Heart right ventricle (tissue), 16 donors: ENCODE measurements around the gene SRD5A3. TPM values are rescaled to one million over a fixed set of nuclear protein-coding genes. Genes with fewer than 3 reads are reported as not detected.
A peak's percentile ranks its signal among the peaks of the same experiment; 100 is the strongest.

Experiments used
- ATAC-seq, 8 donors: fragments of 200-7000 bp; cut with Tn5 transposase; one replicate each; pipeline ENCODE4 v1.9.1; 2020; ENCODE audit warnings: mild to moderate bottlenecking in 8 of 8, moderate library complexity in 8 of 8, moderate number of reproducible peaks in 1 of 8
- DNase-seq, 2 donors: peaks; one replicate each; pipeline ENCODE4 v3.0.0-alpha.2; 2020
- H3K27ac ChIP-seq, 10 donors: fragments of 200-600 bp; sonication (generic) in 2 of 10; one replicate each; pipeline versions ENCODE4 v1.5.0 to v1.8.0; 2020 to 2022; ENCODE audit warnings: mild to moderate bottlenecking in 3 of 10
- H3K27me3 ChIP-seq, 7 donors: fragments of 200-600 bp; one replicate each; pipeline ENCODE4 v1.8.0; 2021 to 2022; ENCODE audit warnings: mild to moderate bottlenecking in 2 of 7
- H3K36me3 ChIP-seq, 9 donors: fragments of 200-600 bp; sonication (generic) in 1 of 9; one replicate each; pipeline versions ENCODE4 v1.5.0 to v1.8.0; 2020 to 2022; ENCODE audit warnings: mild to moderate bottlenecking in 2 of 9
- H3K4me1 ChIP-seq, 9 donors: fragments of 200-600 bp; sonication (generic) in 1 of 9; one replicate each; pipeline versions ENCODE4 v1.5.0 to v1.8.0; 2020 to 2022; ENCODE audit warnings: mild to moderate bottlenecking in 4 of 9
- H3K4me3 ChIP-seq, 10 donors: fragments of 200-600 bp; sonication (generic) in 2 of 10; one replicate each; pipeline versions ENCODE4 v1.5.0 to v1.8.0; 2020 to 2022; ENCODE audit warnings: mild to moderate bottlenecking in 7 of 10, moderate library complexity in 2 of 10
- H3K9me3 ChIP-seq, 11 donors: fragments of 200-600 bp in 10 of 11; sonication (generic) in 2 of 11; one replicate each; pipeline versions ENCODE4 v1.5.0 to v1.8.0; 2013 to 2022; ENCODE audit warnings: mild to moderate bottlenecking in 2 of 11, control low read depth in 1 of 11, moderate library complexity in 1 of 11
- CTCF ChIP-seq, 9 donors: fragments of 200-600 bp; sonication (generic) in 2 of 9; IDR thresholded peaks; one replicate each; pipeline versions ENCODE4 v1.5.0 to v1.8.0; 2021 to 2022; ENCODE audit warnings: antibody characterized with exemption in 9 of 9, mild to moderate bottlenecking in 5 of 9, moderate library complexity in 1 of 9
- WGBS, 2 donors: extraction: QIAGEN DNeasy Blood & Tissue Kit; methylation state at CpG; one replicate each; pipeline ENCODE4 v1.1.7; 2013; ENCODE audit warnings: inconsistent platforms in 1 of 2; 5-methylcytosine and 5-hydroxymethylcytosine counted together
- intact Hi-C, 10 donors: fragments of 100-400 bp; cut with DNase I; formaldehyde crosslinking; loops; one replicate each; pipeline versions ENCODE4 v1.11.1 to v1.14.2; 2022
- long read RNA-seq, 3 donors: library from polyadenylated mRNA; unstranded; transcript quantifications; one replicate each; pipeline ENCODE4 v2.0.0, GENCODE V29; 2020 to 2021
- polyA plus RNA-seq, 2 donors: library from polyadenylated mRNA; stranded (reverse); fragments of 200-250 nt; gene quantifications; one replicate each; pipeline ENCODE4 v1.2.3, GENCODE V29; 2013
- total RNA-seq, 10 donors: library from RNA; stranded (reverse); fragmentation: NEBNext Ultra II Directional in 3 of 10; extraction: Animal tissue kit (Norgen Biotek cat#: 25700) in 3 of 10; gene quantifications; one replicate each; pipeline versions ENCODE4 v1.2.1 to v1.2.4, GENCODE V29; 2021 to 2023
- donor health status: Arrhythmogenic right ventricular cardiomyopathy.
- donor health status: ischemic (EF 13 %, LVEDD 7.1; RV severe dilation, severe dysfunction).
- donor health status: healthy with polysubstance abuse.
- donor health status: DM: no; HTN: yes; CAD: no.
- donor health status: DM: no; HTN: no; CAD: no.
- donor health status: ischemic (EF 25% LVEDD 6.9; RV normal size, moderate dysfunction).
- donor health status: ischemic (EF 25% LVEDD 5.7; RV mildly dilated, moderate dysfunction).
- donor health status: healthy.
- donor health status: DM: yes; HTN: yes; CAD: no.
- donor health status: Ischemic cardiomyopathy.
- donor health status: ischemic (EF 35%, LVEDD 5.7; RV mildly dilated, moderate dysfunction).
- donor health status: nonischemic (EF 11% LVEDD 7.7; RV severe dilation, severe dysfunction).
- donor health status: DM: yes; HTN: yes; CAD: no.
- donor health status: PGD.
- donor health status: ischemic (EF 29% LVEDD 5.4; RV normal size, mild dysfunction).
- donor health status: nonischemic (EF 23%, LVEDD 6.1; RV moderate dilation, normal function).

The SRD5A3 gene
- total RNA-seq (10 to 100 TPM in 4 of 10 donors, 1 to 10 TPM in 6; 4.4 to 14.6 (median 7.7) TPM), polyA plus RNA-seq (10 to 100 TPM in 1 of 2 donors, 1 to 10 TPM in 1; 5.0 to 11.4 TPM)
- long read RNA-seq, donor 1, full-length matches to known transcripts, result 10 of 15 reads
- long read RNA-seq, donor 1, partial matches to known transcripts, result 1 of 15 reads
- long read RNA-seq, donor 1, other reads (novel, unspliced or antisense), result 4 of 15 reads
- long read RNA-seq, donor 2, full-length matches to known transcripts, result 15 of 17 reads
- long read RNA-seq, donor 2, partial matches to known transcripts, result 0 of 17 reads
- long read RNA-seq, donor 2, other reads (novel, unspliced or antisense), result 2 of 17 reads
- long read RNA-seq, donor 3, full-length matches to known transcripts, result 36 of 43 reads
- long read RNA-seq, donor 3, partial matches to known transcripts, result 0 of 43 reads
- long read RNA-seq, donor 3, other reads (novel, unspliced or antisense), result 7 of 43 reads

DNA sequence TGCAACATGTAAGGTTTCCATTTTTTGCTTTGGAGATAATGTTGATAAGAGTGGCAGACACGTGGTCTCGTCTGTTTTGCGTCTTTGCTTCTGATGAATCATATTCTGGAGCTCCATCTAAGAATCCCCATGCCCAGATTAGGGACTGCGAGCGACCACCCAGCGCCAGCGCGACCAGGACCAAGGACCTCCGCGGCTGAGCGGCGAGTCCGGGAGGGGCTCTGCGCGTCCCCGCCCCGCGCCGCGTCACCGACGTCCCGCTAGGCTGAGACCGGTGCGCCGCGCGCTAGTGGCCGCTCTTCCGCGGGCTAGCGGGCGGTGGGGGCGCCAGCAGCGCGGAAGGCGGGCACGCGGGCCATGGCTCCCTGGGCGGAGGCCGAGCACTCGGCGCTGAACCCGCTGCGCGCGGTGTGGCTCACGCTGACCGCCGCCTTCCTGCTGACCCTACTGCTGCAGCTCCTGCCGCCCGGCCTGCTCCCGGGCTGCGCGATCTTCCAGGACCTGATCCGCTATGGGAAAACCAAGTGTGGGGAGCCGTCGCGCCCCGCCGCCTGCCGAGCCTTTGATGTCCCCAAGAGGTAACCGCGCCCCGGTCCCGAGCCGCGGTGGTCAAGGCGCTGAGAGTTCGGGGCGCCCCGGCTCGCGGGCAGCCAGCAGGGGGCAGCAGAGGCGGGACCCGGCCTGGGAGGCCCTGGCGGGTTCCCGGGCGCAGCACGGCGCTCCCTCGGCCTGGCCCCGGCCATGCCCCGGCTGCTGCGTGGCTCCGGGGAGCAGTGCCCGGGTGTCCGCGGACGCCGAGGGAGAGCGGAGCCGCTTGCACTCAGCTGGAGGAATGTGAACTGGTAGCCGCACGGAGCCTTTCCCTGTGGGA is at the start of gene SRD5A3:
TSS of gene SRD5A3 (plus strand) at position 263 of the 871 bp plus-strand sequence. CDS start at position 358, 95 bp downstream.
- Histone ChIP-seq H3K4me1 (peaks cover 5 to 29% (median 15%) of the 10 kb centered on the region in 9 donors), H3K4me3 (peak within 1 kb of the TSS; percentile 39 to 91 (median 82)), H3K36me3 (peaks cover 0 to 4% (median 0%) of the 10 kb centered on the region in 9 donors), H3K9me3 (no peaks in the 10 kb centered on the region), H3K27ac (peak within 1 kb of the TSS; percentile 95 to 99 (median 96)), H3K27me3 (no peaks in the 10 kb centered on the region)
- intact Hi-C loops, result loop anchor here in 9 of 10 donors (1.0 to 10.0 kb wide), 11 partner anchors 49 to 521 kb away; partner anchors contain the start of genes CLOCK (in 5 of the 9), TMEM165 (in 5 of the 9) and EXOC1 (in 2 of the 9)
- peak; percentile 96 to 99 (median 97) for ATAC-seq
- DNase-seq, result peak; percentile 85 to 91
- WGBS, 2 donors, result 0% methylated on average over 93 to 95 of the region's 95 CpGs
- TF ChIP-seq CTCF (IDR thresholded peaks at IDR 0.05), result peak; percentile 89 to 98 (median 96)

GRCh38 chr4:55297346-55297745 is 48.7 kb upstream of the SRD5A3 start:
- no peak for DNase-seq
- Histone ChIP-seq H3K4me1 (no peaks in the 10 kb centered on the region), H3K27me3 (no peaks in the 10 kb centered on the region), H3K4me3 (no peak overlapping the region), H3K9me3 (peaks cover 0 to 11% (median 0%) of the 10 kb centered on the region in 11 donors), H3K36me3 (no peaks in the 10 kb centered on the region), H3K27ac (no peak overlapping the region)
- intact Hi-C loops, result loop anchor here in 1 of 10 donors (10.0 kb wide), 1 partner anchor 83 kb away; no protein-coding TSS in a partner anchor
- no peak for ATAC-seq
- no peak for TF ChIP-seq CTCF (IDR thresholded peaks at IDR 0.05)
- WGBS, 2 donors, result 94 to 96% methylated on average over 9 of the region's 9 CpGs

DNA sequence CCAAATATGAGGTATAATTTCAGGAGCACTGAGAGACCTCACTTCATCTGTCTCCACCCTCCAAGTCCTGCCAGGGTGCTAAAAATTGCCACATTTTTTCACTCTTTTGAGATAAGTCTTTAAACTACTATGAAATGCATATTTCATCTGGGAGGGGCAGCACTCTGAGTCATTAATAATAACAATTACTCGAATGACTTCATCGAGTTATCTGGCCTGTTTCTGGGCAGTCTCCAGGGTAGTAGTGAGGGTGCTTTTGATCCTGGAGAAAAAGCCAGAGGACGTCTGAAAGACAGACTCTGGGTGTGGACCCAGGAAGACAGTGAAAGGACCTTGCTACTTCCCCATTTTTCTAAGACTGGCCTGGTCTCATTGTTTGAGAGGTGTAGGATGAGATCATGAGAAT is 42.3 kb upstream of the SRD5A3 start:
- no peaks in the 10 kb centered on the region for H3K27me3 ChIP-seq
- H3K27ac ChIP-seq, result peak overlapping the region in 3 of 10 donors; percentile 4 to 56 (median 12)
- ATAC-seq (peak; percentile 55 to 97 (median 85)), DNase-seq (peak in 1 of 2 donors; percentile 10)
- no peak for TF ChIP-seq CTCF (IDR thresholded peaks at IDR 0.05)
- H3K36me3 ChIP-seq, result no peaks in the 10 kb centered on the region
- 26 to 30% methylated on average over 3 of the region's 3 CpGs for WGBS, 2 donors
- H3K9me3 ChIP-seq, result peaks cover 0 to 18% (median 0%) of the 10 kb centered on the region in 11 donors
- H3K4me1 ChIP-seq, result peaks cover 0 to 11% (median 4%) of the 10 kb centered on the region in 9 donors
- H3K4me3 ChIP-seq, result no peak overlapping the region
- intact Hi-C loops, result loop anchor here in 1 of 10 donors (2.0 kb wide), 1 partner anchor 121 kb away; no protein-coding TSS in a partner anchor
